HG03460 (cell line): Measurements from ENCODE around the gene GATA1.

Experiments
- ATAC-seq: cut with Tn5 transposase; IDR thresholded peaks from one replicate; pipeline ENCODE4 v1.9.1; 2021; ENCODE audit not compliant: unreplicated experiment

The GATA1 gene

DNA sequence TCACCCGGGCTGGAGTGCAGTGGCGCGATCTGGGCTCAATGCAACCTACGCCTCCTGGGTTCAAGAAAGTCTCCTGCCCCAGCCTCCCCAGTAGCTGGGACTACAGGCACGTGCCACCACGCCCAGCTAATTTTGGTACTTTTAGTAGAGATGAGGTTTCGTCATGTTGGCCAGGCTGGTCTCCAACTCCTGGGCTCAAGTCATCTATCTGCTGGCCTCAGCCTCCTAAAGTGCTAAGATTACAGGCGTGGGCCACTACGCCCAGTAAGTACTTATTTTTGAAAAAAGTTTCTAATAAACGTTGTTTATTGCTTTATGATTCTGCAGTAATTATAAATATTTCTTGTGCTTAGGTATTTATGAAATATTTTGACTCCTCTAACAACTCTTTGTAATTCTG lies 53.3 kb downstream of the GATA1 start:
- no peak for ATAC-seq
